RWPE1 (cell line): ENCODE measurements around the gene TRPM2.

Experiments
- CTCF ChIA-PET: fragments of 350-600 bp; sonication (Branson Sonifier 250); formaldehyde crosslinking; extraction: SDS; loops from one replicate; lab custom pipeline; 2021; lab: Yijun Ruan, JAX
- POLR2A ChIA-PET: fragments of 400-600 bp; formaldehyde crosslinking; extraction: SDS; loops from one replicate; lab custom pipeline; 2020; ENCODE audit warnings: antibody characterized with exemption; ENCODE audit not compliant: low non-redundant PET; lab: Yijun Ruan, JAX
- DNase-seq: peaks from one replicate; pipeline ENCODE4 v3.0.0; 2012; ENCODE audit warnings: low spot score
- H3K27ac ChIP-seq: fragments of 450-650 bp; 2 replicates; pipeline ENCODE4 v1.5.1; 2017
- CTCF ChIP-seq: fragments of 450-650 bp; conservative IDR thresholded peaks from 2 replicates; pipeline ENCODE4 v1.5.1; 2017; ENCODE audit warnings: low read depth, mild to moderate bottlenecking

The TRPM2 gene

GRCh38 chr21:44310628-44311507 lies 42.6 kb upstream of the TRPM2 start:
- POLR2A ChIA-PET: no interaction called here
- CTCF ChIA-PET: interaction anchor here (0.6 kb wide), 1 partner anchor 92 kb away, joined by 6 read pairs; no protein-coding TSS in a partner anchor
- no peak for DNase-seq
- H3K27ac ChIP-seq: no peak overlapping the region
- TF ChIP-seq CTCF: no peak

- CTCF ChIA-PET: no interaction called here
- TF ChIP-seq CTCF: no peak
- POLR2A ChIA-PET: no interaction called here
- no peak overlapping the region for H3K27ac ChIP-seq
- DNase-seq: no peak
These were observed 41.3 kb upstream of the TRPM2 start for GRCh38 chr21:44312089-44312488.

- POLR2A ChIA-PET: no interaction called here
- CTCF ChIA-PET: no interaction called here
- no peak for DNase-seq
- H3K27ac ChIP-seq: no peak overlapping the region
- TF ChIP-seq CTCF: no peak
These were observed 40.7 kb upstream of the TRPM2 start for GRCh38 chr21:44312716-44313115.

- CTCF ChIA-PET: interaction anchor here (0.7 kb wide), 1 partner anchor 15 kb away, joined by 3 read pairs; no protein-coding TSS in a partner anchor
- H3K27ac ChIP-seq: no peak overlapping the region
- no peak for DNase-seq
- POLR2A ChIA-PET: no interaction called here
- TF ChIP-seq CTCF: no peak
These were observed 40.0 kb upstream of the TRPM2 start for GRCh38 chr21:44313451-44313850.

GRCh38 chr21:44314128-44314527 lies 39.3 kb upstream of the TRPM2 start:
- ChIA-PET CTCF (interaction anchor here (0.7 kb wide), 1 partner anchor 15 kb away, joined by 3 read pairs; no protein-coding TSS in a partner anchor), POLR2A (no interaction called here)
- no peak overlapping the region for H3K27ac ChIP-seq
- DNase-seq: no peak
- no peak for TF ChIP-seq CTCF

GRCh38 chr21:44314561-44314960 lies 38.9 kb upstream of the TRPM2 start:
- H3K27ac ChIP-seq: peak overlapping the region; percentile 59; the same call in 1 of the 2 replicates
- CTCF ChIA-PET: no interaction called here
- POLR2A ChIA-PET: no interaction called here
- no peak for DNase-seq
- no peak for TF ChIP-seq CTCF
